GM23338 (cell line): ENCODE measurements around the gene COG7.

ENCODE experiments used
- CREB1 ChIP-seq: fragments of 250-450 bp; sonication (Bioruptor Pico); IDR thresholded peaks from 2 replicates; pipeline ENCODE4 v1.5.0; 2020; ENCODE audit warnings: low read depth, mild to moderate bottlenecking, moderate library complexity
- EZH2 ChIP-seq: fragments of 200-600 bp; sonication (generic); IDR thresholded peaks from one replicate; pipeline ENCODE4 v1.8.0; 2017; ENCODE audit warnings: antibody characterized with exemption, mild to moderate bottlenecking, low read depth; ENCODE audit not compliant: unreplicated experiment
- EZH2phosphoT487 ChIP-seq: fragments of 200-600 bp; sonication (generic); IDR thresholded peaks from one replicate; pipeline ENCODE4 v1.8.1; 2018; ENCODE audit warnings: antibody characterized with exemption; ENCODE audit not compliant: unreplicated experiment
- JUNB ChIP-seq: IDR thresholded peaks from one replicate; pipeline ENCODE4 v1.6.1; 2016; ENCODE audit warnings: antibody characterized with exemption; ENCODE audit not compliant: unreplicated experiment
- NANOG ChIP-seq: IDR thresholded peaks from 2 replicates; pipeline ENCODE4 v1.6.1; 2016; ENCODE audit warnings: antibody characterized with exemption, borderline replicate concordance
- POLR2AphosphoS5 ChIP-seq: IDR thresholded peaks from 2 replicates; pipeline ENCODE4 v1.6.1; 2016; ENCODE audit warnings: antibody characterized with exemption, low read depth
- STAT1 ChIP-seq: IDR thresholded peaks from one replicate; pipeline ENCODE4 v1.6.1; 2016; ENCODE audit warnings: antibody characterized with exemption; ENCODE audit not compliant: unreplicated experiment
- ZNF114 ChIP-seq: fragments of 250-450 bp; sonication (Bioruptor Pico); IDR thresholded peaks from 2 replicates; pipeline ENCODE4 v1.5.0; 2020; ENCODE audit warnings: mild to moderate bottlenecking, moderate library complexity
- ZNF331 ChIP-seq: fragments of 250-450 bp; sonication (Bioruptor Pico); IDR thresholded peaks from 2 replicates; pipeline ENCODE4 v1.5.0; 2020; ENCODE audit warnings: low read depth, mild to moderate bottlenecking, moderate library complexity
- TF ChIP-seq, protein P1 (sequence below), 2 experiments: fragments of 200-600 bp in 1 of 2; sonication (generic) in 1 of 2; conservative IDR thresholded peaks; 2 replicates each; pipeline versions ENCODE4 v1.5.1 to v1.6.1; 2016 to 2017; ENCODE audit warnings: antibody characterized with exemption in 2 of 2, low read depth in 2 of 2, mild to moderate bottlenecking in 2 of 2, moderate library complexity in 1 of 2
- TF ChIP-seq, protein P2 (sequence below): IDR thresholded peaks from one replicate; pipeline ENCODE4 v1.6.1; 2018; ENCODE audit warnings: antibody characterized with exemption; ENCODE audit not compliant: unreplicated experiment
- TF ChIP-seq, protein P3 (sequence below): IDR thresholded peaks from 2 replicates; pipeline ENCODE4 v1.6.1; 2016; ENCODE audit warnings: antibody characterized with exemption

DNA sequence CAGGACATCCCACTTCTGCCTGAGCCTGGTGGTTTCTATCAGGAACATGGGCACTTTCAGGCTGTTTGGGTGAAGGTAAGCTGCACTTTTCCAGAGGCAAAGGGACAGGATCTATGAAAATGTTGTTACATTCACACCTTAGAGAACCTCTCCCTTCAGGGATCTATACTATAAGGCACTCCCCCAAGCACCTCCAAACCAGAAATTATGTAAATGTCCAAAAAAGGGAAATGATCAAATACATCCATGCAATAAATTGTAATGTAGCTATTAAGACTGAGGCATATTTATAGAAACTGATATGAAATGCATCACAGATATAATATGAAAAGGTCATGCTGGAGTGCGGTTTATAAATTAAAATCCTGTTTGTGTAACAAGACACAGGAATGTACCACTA, 23.3 kb upstream of the COG7 start:
- TF ChIP-seq STAT1, result no peak
- no peak for TF ChIP-seq ZNF114 (CRISPR knock-in tag)
- TF ChIP-seq, protein P1, sequence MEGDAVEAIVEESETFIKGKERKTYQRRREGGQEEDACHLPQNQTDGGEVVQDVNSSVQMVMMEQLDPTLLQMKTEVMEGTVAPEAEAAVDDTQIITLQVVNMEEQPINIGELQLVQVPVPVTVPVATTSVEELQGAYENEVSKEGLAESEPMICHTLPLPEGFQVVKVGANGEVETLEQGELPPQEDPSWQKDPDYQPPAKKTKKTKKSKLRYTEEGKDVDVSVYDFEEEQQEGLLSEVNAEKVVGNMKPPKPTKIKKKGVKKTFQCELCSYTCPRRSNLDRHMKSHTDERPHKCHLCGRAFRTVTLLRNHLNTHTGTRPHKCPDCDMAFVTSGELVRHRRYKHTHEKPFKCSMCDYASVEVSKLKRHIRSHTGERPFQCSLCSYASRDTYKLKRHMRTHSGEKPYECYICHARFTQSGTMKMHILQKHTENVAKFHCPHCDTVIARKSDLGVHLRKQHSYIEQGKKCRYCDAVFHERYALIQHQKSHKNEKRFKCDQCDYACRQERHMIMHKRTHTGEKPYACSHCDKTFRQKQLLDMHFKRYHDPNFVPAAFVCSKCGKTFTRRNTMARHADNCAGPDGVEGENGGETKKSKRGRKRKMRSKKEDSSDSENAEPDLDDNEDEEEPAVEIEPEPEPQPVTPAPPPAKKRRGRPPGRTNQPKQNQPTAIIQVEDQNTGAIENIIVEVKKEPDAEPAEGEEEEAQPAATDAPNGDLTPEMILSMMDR (conservative IDR thresholded peaks at IDR 0.05; ENCODE audit: low read depth in 2 of 2), result no peak
- TF ChIP-seq EZH2phosphoT487, result no peak
- TF ChIP-seq, protein P2, sequence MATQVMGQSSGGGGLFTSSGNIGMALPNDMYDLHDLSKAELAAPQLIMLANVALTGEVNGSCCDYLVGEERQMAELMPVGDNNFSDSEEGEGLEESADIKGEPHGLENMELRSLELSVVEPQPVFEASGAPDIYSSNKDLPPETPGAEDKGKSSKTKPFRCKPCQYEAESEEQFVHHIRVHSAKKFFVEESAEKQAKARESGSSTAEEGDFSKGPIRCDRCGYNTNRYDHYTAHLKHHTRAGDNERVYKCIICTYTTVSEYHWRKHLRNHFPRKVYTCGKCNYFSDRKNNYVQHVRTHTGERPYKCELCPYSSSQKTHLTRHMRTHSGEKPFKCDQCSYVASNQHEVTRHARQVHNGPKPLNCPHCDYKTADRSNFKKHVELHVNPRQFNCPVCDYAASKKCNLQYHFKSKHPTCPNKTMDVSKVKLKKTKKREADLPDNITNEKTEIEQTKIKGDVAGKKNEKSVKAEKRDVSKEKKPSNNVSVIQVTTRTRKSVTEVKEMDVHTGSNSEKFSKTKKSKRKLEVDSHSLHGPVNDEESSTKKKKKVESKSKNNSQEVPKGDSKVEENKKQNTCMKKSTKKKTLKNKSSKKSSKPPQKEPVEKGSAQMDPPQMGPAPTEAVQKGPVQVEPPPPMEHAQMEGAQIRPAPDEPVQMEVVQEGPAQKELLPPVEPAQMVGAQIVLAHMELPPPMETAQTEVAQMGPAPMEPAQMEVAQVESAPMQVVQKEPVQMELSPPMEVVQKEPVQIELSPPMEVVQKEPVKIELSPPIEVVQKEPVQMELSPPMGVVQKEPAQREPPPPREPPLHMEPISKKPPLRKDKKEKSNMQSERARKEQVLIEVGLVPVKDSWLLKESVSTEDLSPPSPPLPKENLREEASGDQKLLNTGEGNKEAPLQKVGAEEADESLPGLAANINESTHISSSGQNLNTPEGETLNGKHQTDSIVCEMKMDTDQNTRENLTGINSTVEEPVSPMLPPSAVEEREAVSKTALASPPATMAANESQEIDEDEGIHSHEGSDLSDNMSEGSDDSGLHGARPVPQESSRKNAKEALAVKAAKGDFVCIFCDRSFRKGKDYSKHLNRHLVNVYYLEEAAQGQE, result no peak
- no peak for TF ChIP-seq POLR2AphosphoS5
- TF ChIP-seq EZH2, result no peak
- TF ChIP-seq, protein P3, sequence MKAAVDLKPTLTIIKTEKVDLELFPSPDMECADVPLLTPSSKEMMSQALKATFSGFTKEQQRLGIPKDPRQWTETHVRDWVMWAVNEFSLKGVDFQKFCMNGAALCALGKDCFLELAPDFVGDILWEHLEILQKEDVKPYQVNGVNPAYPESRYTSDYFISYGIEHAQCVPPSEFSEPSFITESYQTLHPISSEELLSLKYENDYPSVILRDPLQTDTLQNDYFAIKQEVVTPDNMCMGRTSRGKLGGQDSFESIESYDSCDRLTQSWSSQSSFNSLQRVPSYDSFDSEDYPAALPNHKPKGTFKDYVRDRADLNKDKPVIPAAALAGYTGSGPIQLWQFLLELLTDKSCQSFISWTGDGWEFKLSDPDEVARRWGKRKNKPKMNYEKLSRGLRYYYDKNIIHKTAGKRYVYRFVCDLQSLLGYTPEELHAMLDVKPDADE, result no peak
- no peak for TF ChIP-seq JUNB
- TF ChIP-seq CREB1, result no peak
- TF ChIP-seq NANOG, result no peak
- TF ChIP-seq ZNF331 (CRISPR knock-in tag), result no peak
